ENCODE data around the gene CCDC33. TPM values are rescaled to one million over a fixed set of nuclear protein-coding genes. Genes with fewer than 3 reads are reported as not detected.
A peak's percentile ranks its signal among the peaks of the same experiment; 100 is the strongest.

Gene CCDC33
- polyA plus RNA-seq, 1 of the 3 experiments (the other 2 are of a cell fraction) = 4.0 TPM

GRCh38 chr15:74319138-74319460, 83.0 kb downstream of the CCDC33 start:
- no CpG with 5 or more reads among the region's 5 CpGs for WGBS (ENCODE audit: low lambda C conversion rate)
- POLR2A ChIA-PET = no interaction called here
- no peak for DNase-seq
- TF ChIP-seq RFX5 (IDR thresholded peaks at IDR 0.05; ENCODE audit: low read length) = no peak
- TF ChIP-seq REST (IDR thresholded peaks at IDR 0.05; ENCODE audit: low read depth, low read length) = no peak
- TF ChIP-seq ZBTB33 (IDR thresholded peaks at IDR 0.05; ENCODE audit: borderline replicate concordance, low read depth) = no peak
- TF ChIP-seq FOSL2 (IDR thresholded peaks at IDR 0.05; ENCODE audit: borderline replicate concordance, low read depth) = no peak
- TF ChIP-seq FOXM1 (IDR thresholded peaks at IDR 0.05; ENCODE audit: low read depth) = no peak
- TF ChIP-seq RCOR1 (IDR thresholded peaks at IDR 0.05; ENCODE audit: low read length) = no peak
- TF ChIP-seq TCF12 (IDR thresholded peaks at IDR 0.05) = no peak
- no peak for TF ChIP-seq CHD2 (IDR thresholded peaks at IDR 0.05; ENCODE audit: low read length, partially characterized antibody)
- no peak for TF ChIP-seq PBX3 (IDR thresholded peaks at IDR 0.05)
- Histone ChIP-seq H2AFZ (ENCODE audit: low read depth) (no peak overlapping the region), H3K36me3 (replicated peaks in 1 of 2; ENCODE audit: control insufficient read depth in 1 of 2, insufficient read depth in 2 of 2, low read length in 1 of 2) (no peaks in the 10 kb centered on the region), H3K9me2 (no peaks in the 10 kb centered on the region), H3K27ac (ENCODE audit: low read depth in 2 of 2, low read length in 1 of 2) (peak overlapping the region in 1 of 2 experiments; percentile 72; a peak in 1 of 4 replicates), H3K9me3 (no peaks in the 10 kb centered on the region), H3F3A (replicated peaks; ENCODE audit: insufficient read depth) (no peaks in the 10 kb centered on the region), H4K20me1 (ENCODE audit: insufficient read depth) (no peaks in the 10 kb centered on the region), H3K4me3 (ENCODE audit: low read depth in 2 of 2, low read length in 1 of 2) (no peak overlapping the region), H3K4me2 (no peak overlapping the region), H3K27me3 (ENCODE audit: insufficient read depth) (no peaks in the 10 kb centered on the region), H3K9ac (no peak overlapping the region), H3K79me2 (ENCODE audit: insufficient read depth) (no peaks in the 10 kb centered on the region), H3K4me1 (ENCODE audit: control insufficient read depth in 1 of 2, insufficient read depth in 2 of 2, low read depth in 1 of 2, low read length in 1 of 2) (peaks cover 13 to 50% of the 10 kb centered on the region in 2 experiments; a peak in 3 of 4 replicates)
- CTCF ChIA-PET = interaction anchor here (0.9 to 18.6 kb wide), 5 partner anchors 8 to 346 kb away, joined by 3 to 339 read pairs (median 64); no protein-coding TSS in a partner anchor
